HL-60 (cell line): ENCODE results near the gene SHC3.

ENCODE experiments used
- DNase-seq, 2 experiments: peaks; one replicate each; pipeline ENCODE4 v3.0.0-alpha.2; 2010 to 2020; ENCODE audit warnings: low read depth in 1 of 2, low spot score in 1 of 2
- H3K27ac ChIP-seq: fragments of 250-450 bp; sonication (Bioruptor Pico); replicated peaks from 2 replicates; pipeline ENCODE4 v1.5.1; 2020; ENCODE audit warnings: mild to moderate bottlenecking, moderate library complexity
- H3K27me3 ChIP-seq: fragments of 250-450 bp; sonication (Bioruptor Pico); 2 replicates; pipeline ENCODE4 v1.5.1; 2021; ENCODE audit warnings: mild to moderate bottlenecking, moderate library complexity; ENCODE audit not compliant: insufficient read depth, poor library complexity, severe bottlenecking
- H3K4me3 ChIP-seq: replicated peaks from 2 replicates; pipeline ENCODE4 v1.5.1; 2011; ENCODE audit warnings: mild to moderate bottlenecking, control low read depth, low read length; ENCODE audit not compliant: insufficient read depth
- GABPA ChIP-seq: IDR thresholded peaks from 2 replicates; pipeline ENCODE4 v1.6.1; 2012; ENCODE audit warnings: low read depth
- POLR2AphosphoS5 ChIP-seq: IDR thresholded peaks from 2 replicates; pipeline ENCODE4 v1.6.1; 2012; ENCODE audit warnings: low read depth
- SPI1 ChIP-seq: IDR thresholded peaks from 2 replicates; pipeline ENCODE4 v1.6.1; 2012; ENCODE audit warnings: low read depth, mild to moderate bottlenecking, borderline replicate concordance
- TF ChIP-seq, protein P1 (sequence below): IDR thresholded peaks from 2 replicates; pipeline ENCODE4 v1.6.1; 2012; ENCODE audit warnings: low read depth; ENCODE audit not compliant: insufficient replicate concordance
- TF ChIP-seq, protein P2 (sequence below): IDR thresholded peaks from one replicate; pipeline ENCODE4 v1.5.1; 2011; ENCODE audit warnings: low read length, control low read depth, inconsistent platforms; ENCODE audit not compliant: insufficient read depth

SHC3 gene

DNA sequence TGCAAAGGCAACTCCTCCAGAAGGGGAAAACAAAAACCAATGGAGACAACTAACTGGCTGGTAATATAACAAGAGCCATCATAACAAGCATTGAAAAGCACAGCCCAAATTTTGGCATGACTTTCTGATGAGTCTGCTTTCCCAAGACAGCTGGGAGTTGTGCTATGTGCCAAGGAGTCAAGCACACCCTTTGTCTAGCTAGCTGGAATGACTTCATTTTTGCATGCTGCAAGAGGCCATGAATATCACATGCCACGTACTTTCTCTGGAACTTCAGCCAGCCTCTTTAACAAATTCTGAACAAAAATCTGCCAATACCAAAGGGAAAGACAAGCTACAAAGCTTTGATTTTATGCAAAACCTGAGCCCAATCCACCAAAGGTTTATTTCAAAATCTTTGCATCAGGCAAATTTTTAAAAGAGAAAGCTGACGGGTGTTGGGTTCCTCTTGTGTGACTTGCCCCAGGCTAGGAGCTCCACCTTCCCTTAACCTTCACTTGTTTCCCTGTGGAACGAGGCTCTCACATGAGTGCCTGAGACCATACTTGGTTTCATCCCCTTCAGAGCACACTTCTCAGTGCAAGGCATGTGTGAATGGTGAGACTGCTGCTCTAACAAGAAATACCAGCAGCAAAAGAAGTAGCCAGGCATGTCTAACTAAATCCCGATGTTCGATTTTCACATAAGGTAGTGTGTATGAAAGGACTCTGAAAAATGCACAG, 140.1 kb downstream of the SHC3 start:
- Histone ChIP-seq H3K27ac (no peak overlapping the region), H3K4me3 (no peak overlapping the region), H3K27me3 (no peaks in the 10 kb centered on the region)
- no peak for TF ChIP-seq GABPA
- no peak for TF ChIP-seq SPI1
- TF ChIP-seq, protein P1, sequence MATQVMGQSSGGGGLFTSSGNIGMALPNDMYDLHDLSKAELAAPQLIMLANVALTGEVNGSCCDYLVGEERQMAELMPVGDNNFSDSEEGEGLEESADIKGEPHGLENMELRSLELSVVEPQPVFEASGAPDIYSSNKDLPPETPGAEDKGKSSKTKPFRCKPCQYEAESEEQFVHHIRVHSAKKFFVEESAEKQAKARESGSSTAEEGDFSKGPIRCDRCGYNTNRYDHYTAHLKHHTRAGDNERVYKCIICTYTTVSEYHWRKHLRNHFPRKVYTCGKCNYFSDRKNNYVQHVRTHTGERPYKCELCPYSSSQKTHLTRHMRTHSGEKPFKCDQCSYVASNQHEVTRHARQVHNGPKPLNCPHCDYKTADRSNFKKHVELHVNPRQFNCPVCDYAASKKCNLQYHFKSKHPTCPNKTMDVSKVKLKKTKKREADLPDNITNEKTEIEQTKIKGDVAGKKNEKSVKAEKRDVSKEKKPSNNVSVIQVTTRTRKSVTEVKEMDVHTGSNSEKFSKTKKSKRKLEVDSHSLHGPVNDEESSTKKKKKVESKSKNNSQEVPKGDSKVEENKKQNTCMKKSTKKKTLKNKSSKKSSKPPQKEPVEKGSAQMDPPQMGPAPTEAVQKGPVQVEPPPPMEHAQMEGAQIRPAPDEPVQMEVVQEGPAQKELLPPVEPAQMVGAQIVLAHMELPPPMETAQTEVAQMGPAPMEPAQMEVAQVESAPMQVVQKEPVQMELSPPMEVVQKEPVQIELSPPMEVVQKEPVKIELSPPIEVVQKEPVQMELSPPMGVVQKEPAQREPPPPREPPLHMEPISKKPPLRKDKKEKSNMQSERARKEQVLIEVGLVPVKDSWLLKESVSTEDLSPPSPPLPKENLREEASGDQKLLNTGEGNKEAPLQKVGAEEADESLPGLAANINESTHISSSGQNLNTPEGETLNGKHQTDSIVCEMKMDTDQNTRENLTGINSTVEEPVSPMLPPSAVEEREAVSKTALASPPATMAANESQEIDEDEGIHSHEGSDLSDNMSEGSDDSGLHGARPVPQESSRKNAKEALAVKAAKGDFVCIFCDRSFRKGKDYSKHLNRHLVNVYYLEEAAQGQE, result no peak
- no peak for TF ChIP-seq POLR2AphosphoS5
- TF ChIP-seq, protein P2, sequence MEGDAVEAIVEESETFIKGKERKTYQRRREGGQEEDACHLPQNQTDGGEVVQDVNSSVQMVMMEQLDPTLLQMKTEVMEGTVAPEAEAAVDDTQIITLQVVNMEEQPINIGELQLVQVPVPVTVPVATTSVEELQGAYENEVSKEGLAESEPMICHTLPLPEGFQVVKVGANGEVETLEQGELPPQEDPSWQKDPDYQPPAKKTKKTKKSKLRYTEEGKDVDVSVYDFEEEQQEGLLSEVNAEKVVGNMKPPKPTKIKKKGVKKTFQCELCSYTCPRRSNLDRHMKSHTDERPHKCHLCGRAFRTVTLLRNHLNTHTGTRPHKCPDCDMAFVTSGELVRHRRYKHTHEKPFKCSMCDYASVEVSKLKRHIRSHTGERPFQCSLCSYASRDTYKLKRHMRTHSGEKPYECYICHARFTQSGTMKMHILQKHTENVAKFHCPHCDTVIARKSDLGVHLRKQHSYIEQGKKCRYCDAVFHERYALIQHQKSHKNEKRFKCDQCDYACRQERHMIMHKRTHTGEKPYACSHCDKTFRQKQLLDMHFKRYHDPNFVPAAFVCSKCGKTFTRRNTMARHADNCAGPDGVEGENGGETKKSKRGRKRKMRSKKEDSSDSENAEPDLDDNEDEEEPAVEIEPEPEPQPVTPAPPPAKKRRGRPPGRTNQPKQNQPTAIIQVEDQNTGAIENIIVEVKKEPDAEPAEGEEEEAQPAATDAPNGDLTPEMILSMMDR, result no peak
- DNase-seq, result no peak

- peak overlapping the region; percentile 2; the same call in 1 of the 2 replicates for H3K27ac ChIP-seq
- no peaks in the 10 kb centered on the region for H3K27me3 ChIP-seq
- no peak for DNase-seq
- H3K4me3 ChIP-seq, result no peak overlapping the region
- TF ChIP-seq SPI1, result no peak
- TF ChIP-seq GABPA, result no peak
- no peak for TF ChIP-seq POLR2AphosphoS5
- TF ChIP-seq, protein P1, result no peak
- TF ChIP-seq, protein P2, result no peak
Measured at GRCh38 chr9:89037891-89038290, 140.7 kb downstream of the SHC3 start.

DNA sequence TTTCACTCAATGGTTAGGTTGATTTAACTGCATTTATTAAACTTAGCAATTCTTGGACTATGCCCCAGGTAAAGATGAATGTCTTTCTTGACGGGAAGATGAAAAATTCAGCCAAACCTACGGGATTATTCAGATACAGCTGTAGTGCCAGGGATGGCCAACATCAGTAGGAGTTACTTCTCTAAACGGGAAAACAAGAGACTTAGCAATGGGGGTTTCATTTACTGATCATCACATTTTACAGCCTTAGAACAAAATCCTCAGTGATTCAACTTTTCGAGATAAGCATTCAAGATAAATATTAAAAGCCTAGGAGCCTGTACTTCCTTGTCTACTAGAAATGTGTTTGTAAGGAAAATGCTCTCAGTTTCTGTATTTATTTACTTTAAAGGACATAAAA, 141.3 kb downstream of the SHC3 start:
- TF ChIP-seq, protein P2, result no peak
- TF ChIP-seq GABPA (no peak), POLR2AphosphoS5 (no peak), SPI1 (no peak)
- TF ChIP-seq, protein P1, result no peak
- Histone ChIP-seq H3K27me3 (no peaks in the 10 kb centered on the region), H3K27ac (peak overlapping the region; percentile 2; the same call in 1 of the 2 replicates), H3K4me3 (no peak overlapping the region)
- DNase-seq, result peak in 1 of 2 experiments; percentile 27
